BLaER1 (cell line): ENCODE results near the gene GRIK5.
A peak's percentile ranks its signal among the peaks of the same experiment; 100 is the strongest.

Source experiments
- H3K27ac ChIP-seq: shearing (Covaris generic); formaldehyde crosslinking; 2 replicates; pipeline ENCODE4 v1.8.1; 2022
- H3K27me3 ChIP-seq: shearing (Covaris generic); formaldehyde crosslinking; 2 replicates; pipeline ENCODE4 v1.8.1; 2022
- H3K36me3 ChIP-seq: shearing (Covaris generic); formaldehyde crosslinking; 2 replicates; pipeline ENCODE4 v1.8.1; 2022
- H3K4me1 ChIP-seq: shearing (Covaris generic); formaldehyde crosslinking; 2 replicates; pipeline ENCODE4 v1.8.1; 2022
- H3K4me2 ChIP-seq: shearing (Covaris generic); formaldehyde crosslinking; 2 replicates; pipeline ENCODE4 v1.8.1; 2022
- H3K4me3 ChIP-seq: shearing (Covaris generic); formaldehyde crosslinking; 2 replicates; pipeline ENCODE4 v1.8.1; 2022
- H3K9ac ChIP-seq: shearing (Covaris generic); formaldehyde crosslinking; 2 replicates; pipeline ENCODE4 v1.8.1; 2022
- H3K9me3 ChIP-seq: shearing (Covaris generic); formaldehyde crosslinking; 2 replicates; pipeline ENCODE4 v1.8.1; 2022
- H4K20me1 ChIP-seq: shearing (Covaris generic); formaldehyde crosslinking; 2 replicates; pipeline ENCODE4 v1.8.1; 2022
- Cebpa-rat ChIP-seq: shearing (Covaris generic); IDR thresholded peaks from 2 replicates; pipeline ENCODE4 v1.8.1; 2022

Gene GRIK5

GRCh38 chr19:42096255-42096837 is 26.3 kb upstream of the GRIK5 start:
- Histone ChIP-seq H3K27ac (no peak overlapping the region), H3K4me2 (no peak overlapping the region), H4K20me1 (no peaks in the 10 kb centered on the region), H3K4me1 (peaks cover 32% of the 10 kb centered on the region), H3K9me3 (no peaks in the 10 kb centered on the region), H3K36me3 (peaks cover 44% of the 10 kb centered on the region), H3K9ac (no peak overlapping the region), H3K4me3 (no peak overlapping the region), H3K27me3 (no peaks in the 10 kb centered on the region)
- TF ChIP-seq Cebpa-rat = no peak

DNA sequence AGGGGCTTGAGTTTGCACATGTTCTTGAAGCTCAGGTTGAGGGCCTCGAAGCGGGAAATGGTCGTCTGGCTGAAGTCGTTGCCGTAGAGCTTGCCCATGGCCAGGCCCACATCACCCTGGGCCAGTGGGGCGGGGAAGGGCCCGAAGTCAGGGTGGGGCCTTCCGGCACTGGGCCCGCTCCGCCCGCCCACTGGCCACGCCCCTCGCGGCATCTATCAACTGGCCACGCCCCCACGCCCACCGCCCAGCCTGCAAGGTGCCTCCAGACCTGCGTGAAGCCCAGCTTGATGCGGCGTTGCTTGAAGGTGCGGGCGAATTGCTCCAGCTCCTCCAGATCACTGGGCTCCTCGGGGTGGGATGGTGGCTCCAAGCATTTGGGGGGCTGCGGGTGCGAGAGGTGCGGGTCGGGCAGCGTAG is 25.8 kb upstream of the GRIK5 start:
- H3K27ac ChIP-seq = no peak overlapping the region
- no peak overlapping the region for H3K9ac ChIP-seq
- no peaks in the 10 kb centered on the region for H4K20me1 ChIP-seq
- no peak for TF ChIP-seq Cebpa-rat
- no peak overlapping the region for H3K4me3 ChIP-seq
- no peak overlapping the region for H3K4me2 ChIP-seq
- no peaks in the 10 kb centered on the region for H3K9me3 ChIP-seq
- H3K4me1 ChIP-seq = peaks cover 37% of the 10 kb centered on the region
- H3K27me3 ChIP-seq = no peaks in the 10 kb centered on the region
- H3K36me3 ChIP-seq = peaks cover 44% of the 10 kb centered on the region

DNA sequence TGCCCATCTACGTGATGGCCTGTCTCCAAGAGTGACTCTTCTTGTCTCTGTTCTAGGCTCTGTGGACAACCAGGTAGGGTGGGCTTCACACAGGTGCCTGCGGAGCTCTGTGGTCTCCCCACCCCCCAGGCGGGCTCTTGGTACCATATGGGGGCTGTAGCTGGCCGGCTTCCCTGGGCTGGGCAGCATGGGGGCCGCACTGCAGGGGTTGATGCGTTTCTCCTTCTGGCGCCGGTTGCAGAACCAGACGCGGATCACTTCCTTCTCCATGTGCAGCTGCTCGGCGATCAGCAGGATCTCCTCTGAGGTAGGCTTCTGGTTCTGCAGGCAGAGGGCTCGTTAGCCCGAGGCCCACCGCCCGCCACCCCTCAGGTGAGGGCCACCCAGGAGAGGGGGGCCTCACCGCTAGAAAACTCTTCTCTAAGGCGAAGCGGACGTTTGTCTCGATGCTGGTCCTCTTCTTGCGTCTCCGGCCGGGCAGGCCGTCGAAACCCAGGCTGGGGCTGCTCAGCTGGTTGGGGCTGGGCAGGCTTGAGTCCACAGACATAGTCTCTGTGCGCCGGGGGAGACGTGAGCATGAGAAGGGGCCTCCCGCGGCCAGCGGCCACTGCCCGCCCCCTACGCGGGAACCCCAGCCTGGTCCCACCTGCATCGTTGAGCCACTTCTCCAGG is 25.3 kb upstream of the GRIK5 start:
- H3K9ac ChIP-seq = no peak overlapping the region
- peaks cover 43% of the 10 kb centered on the region for H3K4me1 ChIP-seq
- no peaks in the 10 kb centered on the region for H4K20me1 ChIP-seq
- H3K27ac ChIP-seq = no peak overlapping the region
- no peak overlapping the region for H3K4me2 ChIP-seq
- H3K9me3 ChIP-seq = no peaks in the 10 kb centered on the region
- TF ChIP-seq Cebpa-rat = no peak
- H3K27me3 ChIP-seq = no peaks in the 10 kb centered on the region
- H3K4me3 ChIP-seq = no peak overlapping the region
- H3K36me3 ChIP-seq = peaks cover 44% of the 10 kb centered on the region

- Histone ChIP-seq H3K9me3 (no peaks in the 10 kb centered on the region), H3K4me2 (peak overlapping the region; percentile 51), H3K27ac (peak overlapping the region; percentile 68), H3K9ac (peak overlapping the region; percentile 26; the same call in 1 of the 2 replicates), H3K36me3 (peaks cover 36% of the 10 kb centered on the region), H3K4me3 (no peak overlapping the region), H3K4me1 (peaks cover 56% of the 10 kb centered on the region), H3K27me3 (no peaks in the 10 kb centered on the region), H4K20me1 (no peaks in the 10 kb centered on the region)
- no peak for TF ChIP-seq Cebpa-rat
Observed at GRCh38 chr19:42093926-42094325, 23.9 kb upstream of the GRIK5 start.

- Histone ChIP-seq H4K20me1 (no peaks in the 10 kb centered on the region), H3K36me3 (peaks cover 33% of the 10 kb centered on the region), H3K9ac (peak overlapping the region; percentile 26; the same call in 1 of the 2 replicates), H3K4me1 (peaks cover 60% of the 10 kb centered on the region), H3K4me3 (no peak overlapping the region), H3K27ac (peak overlapping the region; percentile 68), H3K27me3 (no peaks in the 10 kb centered on the region), H3K4me2 (peak overlapping the region; percentile 51), H3K9me3 (no peaks in the 10 kb centered on the region)
- TF ChIP-seq Cebpa-rat = no peak
Observed at GRCh38 chr19:42093505-42093904, 23.5 kb upstream of the GRIK5 start.

GRCh38 chr19:42092350-42092749 is 22.3 kb upstream of the GRIK5 start:
- peaks cover 72% of the 10 kb centered on the region for H3K4me1 ChIP-seq
- H3K36me3 ChIP-seq = peaks cover 28% of the 10 kb centered on the region
- peak overlapping the region; percentile 60; the same call in 1 of the 2 replicates for H3K4me3 ChIP-seq
- peak overlapping the region; percentile 92 for H3K27ac ChIP-seq
- H3K9ac ChIP-seq = peak overlapping the region; percentile 76
- H3K4me2 ChIP-seq = peak overlapping the region; percentile 97
- H4K20me1 ChIP-seq = no peaks in the 10 kb centered on the region
- TF ChIP-seq Cebpa-rat = no peak
- no peaks in the 10 kb centered on the region for H3K27me3 ChIP-seq
- H3K9me3 ChIP-seq = no peaks in the 10 kb centered on the region

- H3K9ac ChIP-seq = peak overlapping the region; percentile 76
- H3K4me2 ChIP-seq = peak overlapping the region; percentile 97
- no peaks in the 10 kb centered on the region for H3K27me3 ChIP-seq
- peaks cover 25% of the 10 kb centered on the region for H3K36me3 ChIP-seq
- H3K4me3 ChIP-seq = peak overlapping the region; percentile 60
- peak overlapping the region; percentile 92 for H3K27ac ChIP-seq
- H3K9me3 ChIP-seq = no peaks in the 10 kb centered on the region
- TF ChIP-seq Cebpa-rat = no peak
- H3K4me1 ChIP-seq = peaks cover 78% of the 10 kb centered on the region
- no peaks in the 10 kb centered on the region for H4K20me1 ChIP-seq
Observed at GRCh38 chr19:42091742-42092141, 21.7 kb upstream of the GRIK5 start.

GRCh38 chr19:42091300-42091699 is 21.3 kb upstream of the GRIK5 start:
- Histone ChIP-seq H3K4me2 (peak overlapping the region; percentile 97), H3K4me3 (peak overlapping the region; percentile 60), H3K27ac (peak overlapping the region; percentile 92), H3K4me1 (peaks cover 82% of the 10 kb centered on the region), H4K20me1 (no peaks in the 10 kb centered on the region), H3K9ac (peak overlapping the region; percentile 76), H3K36me3 (peaks cover 20% of the 10 kb centered on the region), H3K9me3 (no peaks in the 10 kb centered on the region), H3K27me3 (no peaks in the 10 kb centered on the region)
- no peak for TF ChIP-seq Cebpa-rat

DNA sequence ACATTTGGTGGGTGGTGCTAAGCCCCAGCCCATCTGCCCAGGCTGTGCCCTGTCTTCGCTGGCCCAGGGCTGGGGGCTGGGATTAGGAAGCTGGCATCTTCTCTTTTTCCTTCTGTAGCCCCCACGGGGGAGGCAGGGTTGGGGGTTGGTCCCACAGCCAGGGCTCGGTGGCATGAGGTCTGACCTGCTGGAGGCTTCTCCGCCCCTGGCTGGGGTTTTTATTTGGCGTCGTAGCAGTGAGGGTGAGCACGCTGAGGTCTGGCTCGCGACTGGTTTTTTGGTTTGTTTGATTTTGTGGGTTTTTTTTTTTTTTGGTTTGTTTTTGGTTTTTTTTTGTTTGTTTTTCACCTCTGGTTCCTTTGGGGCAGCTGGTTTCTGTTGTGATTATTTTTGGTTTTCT is 20.7 kb upstream of the GRIK5 start:
- peaks cover 17% of the 10 kb centered on the region for H3K36me3 ChIP-seq
- no peaks in the 10 kb centered on the region for H3K9me3 ChIP-seq
- H3K9ac ChIP-seq = peak overlapping the region; percentile 76
- H3K4me3 ChIP-seq = peak overlapping the region; percentile 60
- peaks cover 88% of the 10 kb centered on the region for H3K4me1 ChIP-seq
- peak overlapping the region; percentile 97 for H3K4me2 ChIP-seq
- peak overlapping the region; percentile 92 for H3K27ac ChIP-seq
- TF ChIP-seq Cebpa-rat = no peak
- H4K20me1 ChIP-seq = no peaks in the 10 kb centered on the region
- no peaks in the 10 kb centered on the region for H3K27me3 ChIP-seq

- Histone ChIP-seq H3K9me3 (no peaks in the 10 kb centered on the region), H3K4me2 (peak overlapping the region; percentile 97), H4K20me1 (no peaks in the 10 kb centered on the region), H3K27ac (peak overlapping the region; percentile 92), H3K4me3 (peak overlapping the region; percentile 60; the same call in 1 of the 2 replicates), H3K27me3 (no peaks in the 10 kb centered on the region), H3K9ac (peak overlapping the region; percentile 76), H3K36me3 (peaks cover 10% of the 10 kb centered on the region), H3K4me1 (peaks cover 88% of the 10 kb centered on the region)
- TF ChIP-seq Cebpa-rat = no peak
Observed at GRCh38 chr19:42089772-42090171, 19.8 kb upstream of the GRIK5 start.
